Measurements from ENCODE around the gene TBL1X.

Gene TBL1X

GRCh38 chrX:9690046-9690445, 225.2 kb downstream of the TBL1X start:
- TF ChIP-seq, protein P1, sequence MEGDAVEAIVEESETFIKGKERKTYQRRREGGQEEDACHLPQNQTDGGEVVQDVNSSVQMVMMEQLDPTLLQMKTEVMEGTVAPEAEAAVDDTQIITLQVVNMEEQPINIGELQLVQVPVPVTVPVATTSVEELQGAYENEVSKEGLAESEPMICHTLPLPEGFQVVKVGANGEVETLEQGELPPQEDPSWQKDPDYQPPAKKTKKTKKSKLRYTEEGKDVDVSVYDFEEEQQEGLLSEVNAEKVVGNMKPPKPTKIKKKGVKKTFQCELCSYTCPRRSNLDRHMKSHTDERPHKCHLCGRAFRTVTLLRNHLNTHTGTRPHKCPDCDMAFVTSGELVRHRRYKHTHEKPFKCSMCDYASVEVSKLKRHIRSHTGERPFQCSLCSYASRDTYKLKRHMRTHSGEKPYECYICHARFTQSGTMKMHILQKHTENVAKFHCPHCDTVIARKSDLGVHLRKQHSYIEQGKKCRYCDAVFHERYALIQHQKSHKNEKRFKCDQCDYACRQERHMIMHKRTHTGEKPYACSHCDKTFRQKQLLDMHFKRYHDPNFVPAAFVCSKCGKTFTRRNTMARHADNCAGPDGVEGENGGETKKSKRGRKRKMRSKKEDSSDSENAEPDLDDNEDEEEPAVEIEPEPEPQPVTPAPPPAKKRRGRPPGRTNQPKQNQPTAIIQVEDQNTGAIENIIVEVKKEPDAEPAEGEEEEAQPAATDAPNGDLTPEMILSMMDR (IDR thresholded peaks at IDR 0.05) = no peak

DNA sequence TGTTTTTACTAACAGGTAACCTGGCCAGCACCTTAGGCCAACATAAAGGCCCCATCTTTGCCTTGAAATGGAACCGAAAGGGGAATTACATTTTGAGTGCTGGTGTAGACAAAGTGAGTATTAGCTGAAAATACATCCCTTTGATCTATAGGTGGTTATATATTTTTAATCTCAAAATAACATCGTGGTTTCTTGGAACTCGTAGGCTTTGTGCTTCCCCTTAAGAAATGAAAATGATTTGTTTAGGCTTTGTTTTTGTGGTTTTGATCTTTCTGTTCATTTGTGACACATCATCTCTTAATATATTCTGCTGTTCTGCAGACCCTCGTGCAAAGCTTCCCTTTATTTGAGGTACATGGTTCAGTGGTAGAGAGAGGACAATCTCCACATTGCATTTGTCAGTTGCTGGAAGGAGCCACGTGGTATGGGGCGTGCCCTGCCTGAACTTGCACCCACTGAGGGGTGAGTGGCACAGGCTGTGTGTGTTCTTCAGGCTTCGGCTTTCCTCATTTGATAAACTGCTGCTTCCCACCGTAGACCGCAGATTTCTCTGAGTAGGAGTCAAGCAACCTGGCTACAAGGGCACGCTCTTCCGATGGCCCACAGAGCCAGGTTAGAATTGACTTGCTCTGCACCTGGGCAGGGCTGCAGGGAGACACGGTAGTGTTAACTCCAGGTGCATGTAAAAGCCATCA, 228.6 kb downstream of the TBL1X start:
- Histone ChIP-seq H3K36me3 (peaks cover 50% of the 10 kb centered on the region), H3K4me3 (ENCODE audit: low read depth in 1 of 2, low read length in 1 of 2) (no peak overlapping the region), H3K9me3 (no peaks in the 10 kb centered on the region), H3K27ac (no peak overlapping the region), H3K27me3 (no peaks in the 10 kb centered on the region), H3K4me1 (ENCODE audit: control insufficient read depth in 1 of 2, insufficient read depth in 1 of 2, low read depth in 1 of 2, low read length in 1 of 2) (no peaks in the 10 kb centered on the region)
- TF ChIP-seq, protein P1 (IDR thresholded peaks at IDR 0.05) = no peak

More at GRCh38 chrX:9690046-9690445, 225.2 kb downstream of the TBL1X start:
- no peaks in the 10 kb centered on the region for H3K27me3 ChIP-seq
- no peaks in the 10 kb centered on the region for H3K9me3 ChIP-seq
- H3K4me1 ChIP-seq (ENCODE audit: control insufficient read depth in 1 of 2, insufficient read depth in 1 of 2, low read depth in 1 of 2, low read length in 1 of 2) = no peaks in the 10 kb centered on the region
- no peak overlapping the region for H3K4me3 ChIP-seq (ENCODE audit: low read depth in 1 of 2, low read length in 1 of 2)
- peaks cover 44% of the 10 kb centered on the region for H3K36me3 ChIP-seq
- no peak overlapping the region for H3K27ac ChIP-seq

DNA sequence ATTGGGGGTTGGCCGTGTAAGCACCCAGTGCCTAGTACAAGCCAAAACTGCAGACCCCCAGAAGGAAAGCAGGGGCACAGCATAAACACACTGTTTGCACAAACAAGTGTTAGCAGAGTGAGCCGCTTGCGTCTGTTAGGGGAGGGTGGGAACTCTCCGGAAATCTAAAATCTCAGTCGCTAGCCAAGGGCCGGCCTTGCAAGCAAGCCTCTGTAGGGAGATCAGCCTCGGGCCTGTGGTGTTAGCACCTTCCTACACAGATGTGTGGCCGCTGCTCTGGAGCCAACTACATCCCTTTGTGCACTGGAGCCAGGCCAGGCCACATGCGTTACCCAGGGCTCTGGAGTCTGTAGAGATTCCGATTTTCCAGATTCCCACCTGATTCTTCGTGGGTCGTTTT, 233.7 kb downstream of the TBL1X start:
- Histone ChIP-seq H3K36me3 (peaks cover 34% of the 10 kb centered on the region), H3K4me3 (ENCODE audit: low read depth in 1 of 2, low read length in 1 of 2) (no peak overlapping the region), H3K27me3 (no peaks in the 10 kb centered on the region), H3K9me3 (no peaks in the 10 kb centered on the region), H3K27ac (no peak overlapping the region), H3K4me1 (ENCODE audit: control insufficient read depth in 1 of 2, insufficient read depth in 1 of 2, low read depth in 1 of 2, low read length in 1 of 2) (no peaks in the 10 kb centered on the region)
- TF ChIP-seq, protein P1 (IDR thresholded peaks at IDR 0.05) = no peak

DNA sequence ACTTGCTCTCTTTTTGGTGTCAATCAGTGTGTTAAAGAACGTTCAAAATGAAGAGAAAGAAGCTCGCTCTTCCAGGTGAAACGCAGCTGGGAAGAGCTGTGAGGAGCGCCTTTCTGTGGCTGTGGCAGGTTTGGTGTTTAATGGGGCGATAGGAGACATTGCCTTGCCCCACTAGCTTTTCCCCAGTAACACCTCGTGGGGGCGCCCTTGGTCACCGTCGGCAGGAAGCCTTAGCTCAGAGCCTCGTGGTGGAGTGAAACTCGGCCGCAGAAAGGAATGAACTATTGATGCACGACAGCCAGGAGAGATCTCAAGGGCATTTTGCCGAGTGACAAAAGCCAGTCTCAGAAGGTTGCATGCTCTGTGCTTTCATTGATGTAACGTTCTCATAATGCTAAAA, 235.7 kb downstream of the TBL1X start:
- no peaks in the 10 kb centered on the region for H3K4me1 ChIP-seq (ENCODE audit: control insufficient read depth in 1 of 2, insufficient read depth in 1 of 2, low read depth in 1 of 2, low read length in 1 of 2)
- no peaks in the 10 kb centered on the region for H3K27me3 ChIP-seq
- H3K36me3 ChIP-seq = peaks cover 34% of the 10 kb centered on the region
- H3K9me3 ChIP-seq = no peaks in the 10 kb centered on the region
- TF ChIP-seq, protein P1 (IDR thresholded peaks at IDR 0.05) = no peak
- no peak overlapping the region for H3K27ac ChIP-seq
- H3K4me3 ChIP-seq (ENCODE audit: low read depth in 1 of 2, low read length in 1 of 2) = no peak overlapping the region

GRCh38 chrX:9701790-9702189, 236.9 kb downstream of the TBL1X start:
- Histone ChIP-seq H3K4me3 (ENCODE audit: low read depth in 1 of 2, low read length in 1 of 2) (no peak overlapping the region), H3K27me3 (no peaks in the 10 kb centered on the region), H3K36me3 (peaks cover 45% of the 10 kb centered on the region), H3K27ac (no peak overlapping the region), H3K4me1 (ENCODE audit: control insufficient read depth in 1 of 2, insufficient read depth in 1 of 2, low read depth in 1 of 2, low read length in 1 of 2) (no peaks in the 10 kb centered on the region), H3K9me3 (no peaks in the 10 kb centered on the region)
- TF ChIP-seq, protein P1 (IDR thresholded peaks at IDR 0.05) = no peak

Data from neutrophil (primary cell).